ENCODE data around the gene GSN.

GRCh38 chr9:121366611-121367192 lies 98.7 kb downstream of the GSN start:
- TF ChIP-seq CTCF (IDR thresholded peaks at IDR 0.05) (no peak), POLR2A (IDR thresholded peaks at IDR 0.05) (no peak)

All from adrenal gland (tissue), 5 donors.